Upper lobe of right lung (tissue), 1 donor: ENCODE results near the gene PLEKHH1. TPM values are rescaled to one million over a fixed set of nuclear protein-coding genes. Genes with fewer than 3 reads are reported as not detected.
A peak's percentile ranks its signal among the peaks of the same experiment; 100 is the strongest.

Experiments used
- ATAC-seq: fragments of 200-7000 bp; cut with Tn5 transposase; one replicate; pipeline ENCODE4 v1.9.1; 2020; ENCODE audit warnings: mild to moderate bottlenecking, moderate library complexity
- DNase-seq: peaks from one replicate; pipeline ENCODE4 v3.0.0-alpha.2; 2020
- H3K27ac ChIP-seq: fragments of 200-600 bp; one replicate; pipeline ENCODE4 v1.8.0; 2022
- H3K27me3 ChIP-seq: fragments of 200-600 bp; one replicate; pipeline ENCODE4 v1.8.0; 2022; ENCODE audit warnings: mild to moderate bottlenecking
- H3K36me3 ChIP-seq: fragments of 200-600 bp; one replicate; pipeline ENCODE4 v1.8.0; 2022
- H3K4me1 ChIP-seq: fragments of 200-600 bp; one replicate; pipeline ENCODE4 v1.8.0; 2022
- H3K4me3 ChIP-seq: fragments of 200-600 bp; one replicate; pipeline ENCODE4 v1.8.0; 2022; ENCODE audit warnings: mild to moderate bottlenecking
- H3K9me3 ChIP-seq: fragments of 200-600 bp; one replicate; pipeline ENCODE4 v1.8.0; 2022
- CTCF ChIP-seq: fragments of 200-600 bp; IDR thresholded peaks from one replicate; pipeline ENCODE4 v1.8.0; 2022; ENCODE audit warnings: antibody characterized with exemption
- intact Hi-C: fragments of 100-400 bp; cut with DNase I; formaldehyde crosslinking; loops from one replicate; pipeline ENCODE4 v1.11.0; 2022
- total RNA-seq: library from RNA; stranded (reverse); fragmentation: NEBNext Ultra II Directional; extraction: Animal tissue kit (Norgen Biotek cat#: 25700); gene quantifications from one replicate; pipeline ENCODE4 v1.2.1, GENCODE V29; 2021
- donor health status: DM: no; HTN: yes; CAD: no; lungs with severe emphysema.

PLEKHH1 gene
- total RNA-seq, 1 donor from 2014 or later, result 2.3 TPM

DNA sequence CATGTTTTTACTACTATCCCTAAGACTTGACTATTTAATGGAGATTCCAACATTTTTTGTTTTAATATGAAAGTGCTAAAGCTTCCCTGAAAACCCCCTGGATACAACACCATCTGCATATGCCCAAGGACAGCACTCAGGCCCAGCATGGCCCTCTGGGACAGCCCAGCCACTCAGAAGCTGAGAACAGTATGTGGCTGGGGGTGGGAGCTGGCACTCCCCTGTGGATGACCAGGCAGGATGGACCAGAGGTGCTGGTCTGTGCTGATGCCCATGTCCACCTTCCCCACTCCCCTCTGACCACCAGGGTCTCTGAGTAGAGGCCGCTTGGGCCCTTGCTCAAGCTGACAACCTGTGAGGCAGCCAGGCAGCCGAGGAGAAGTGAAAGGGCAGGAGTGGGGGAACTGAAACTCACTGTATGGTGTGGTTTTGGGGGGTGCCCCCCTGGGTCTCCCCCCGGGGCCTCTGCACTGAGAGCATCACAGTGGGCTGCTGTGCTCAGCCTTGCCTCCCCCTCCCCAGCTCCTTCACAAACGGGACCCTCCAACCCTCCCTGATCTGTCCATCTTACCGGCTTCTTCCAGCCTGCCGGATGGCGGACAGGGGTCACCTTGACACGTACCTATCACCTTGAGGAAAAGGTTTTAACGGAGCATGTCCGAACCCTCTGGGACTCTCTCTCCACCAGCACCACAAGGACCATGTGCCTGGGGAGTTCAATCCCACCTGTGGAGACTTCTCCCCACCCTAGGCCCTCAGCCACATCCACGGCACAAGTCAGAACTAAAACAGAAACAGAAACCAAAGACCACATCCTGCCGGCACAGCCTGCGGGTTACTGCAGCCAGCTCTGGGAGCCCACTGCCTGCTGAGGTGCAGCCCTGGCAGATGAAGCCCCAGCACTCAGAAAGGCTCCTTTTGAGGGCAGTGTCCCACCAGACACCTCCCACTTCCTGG lies 44.9 kb upstream of the PLEKHH1 start, which contains the start of gene TMEM229B:
TSS of gene TMEM229B (minus strand) at position 785 of the 957 bp plus-strand sequence. CDS start 14,798 bp downstream, outside the sequence.
- Histone ChIP-seq H3K27ac (peak within 1 kb of the TSS; percentile 79), H3K4me1 (peaks cover 4% of the 10 kb centered on the region), H3K4me3 (peak within 1 kb of the TSS; percentile 48), H3K27me3 (no peaks in the 10 kb centered on the region), H3K36me3 (no peaks in the 10 kb centered on the region), H3K9me3 (no peaks in the 10 kb centered on the region)
- peak; percentile 70 for DNase-seq
- intact Hi-C loops, result no loop called here
- peak; percentile 83 for ATAC-seq
- no peak for TF ChIP-seq CTCF

DNA sequence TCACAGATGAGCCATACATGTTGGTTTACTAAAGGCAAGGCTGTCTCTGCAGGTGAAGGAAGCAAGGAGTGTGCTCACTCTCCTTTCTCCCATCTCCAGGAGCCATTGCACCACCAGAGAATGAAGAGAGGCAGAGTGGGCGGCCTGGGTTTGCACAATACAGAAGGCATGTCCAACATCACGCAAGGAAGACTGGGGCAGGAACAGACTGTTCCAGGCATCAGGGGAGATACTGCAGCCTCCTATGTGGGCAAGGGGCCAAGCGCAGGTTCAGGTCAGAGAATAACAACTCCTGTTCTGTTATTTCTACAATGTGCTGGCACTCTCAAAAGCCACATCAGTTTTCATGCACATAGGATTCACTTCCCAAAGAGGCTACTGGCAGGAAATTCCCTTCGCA lies 42.9 kb upstream of the PLEKHH1 start:
- H3K27ac ChIP-seq, result no peak overlapping the region
- H3K4me1 ChIP-seq, result peaks cover 4% of the 10 kb centered on the region
- no peaks in the 10 kb centered on the region for H3K36me3 ChIP-seq
- TF ChIP-seq CTCF, result no peak
- H3K9me3 ChIP-seq, result no peaks in the 10 kb centered on the region
- DNase-seq, result peak; percentile 72
- no peak overlapping the region for H3K4me3 ChIP-seq
- H3K27me3 ChIP-seq, result no peaks in the 10 kb centered on the region
- intact Hi-C loops, result no loop called here
- ATAC-seq, result peak; percentile 29

- H3K9me3 ChIP-seq, result no peaks in the 10 kb centered on the region
- no peak overlapping the region for H3K4me3 ChIP-seq
- no peaks in the 10 kb centered on the region for H3K36me3 ChIP-seq
- TF ChIP-seq CTCF, result no peak
- intact Hi-C loops, result no loop called here
- H3K4me1 ChIP-seq, result peaks cover 4% of the 10 kb centered on the region
- H3K27me3 ChIP-seq, result no peaks in the 10 kb centered on the region
- DNase-seq (no peak), ATAC-seq (no peak)
- H3K27ac ChIP-seq, result no peak overlapping the region
These were observed 41.8 kb upstream of the PLEKHH1 start for GRCh38 chr14:67491285-67491684.

DNA sequence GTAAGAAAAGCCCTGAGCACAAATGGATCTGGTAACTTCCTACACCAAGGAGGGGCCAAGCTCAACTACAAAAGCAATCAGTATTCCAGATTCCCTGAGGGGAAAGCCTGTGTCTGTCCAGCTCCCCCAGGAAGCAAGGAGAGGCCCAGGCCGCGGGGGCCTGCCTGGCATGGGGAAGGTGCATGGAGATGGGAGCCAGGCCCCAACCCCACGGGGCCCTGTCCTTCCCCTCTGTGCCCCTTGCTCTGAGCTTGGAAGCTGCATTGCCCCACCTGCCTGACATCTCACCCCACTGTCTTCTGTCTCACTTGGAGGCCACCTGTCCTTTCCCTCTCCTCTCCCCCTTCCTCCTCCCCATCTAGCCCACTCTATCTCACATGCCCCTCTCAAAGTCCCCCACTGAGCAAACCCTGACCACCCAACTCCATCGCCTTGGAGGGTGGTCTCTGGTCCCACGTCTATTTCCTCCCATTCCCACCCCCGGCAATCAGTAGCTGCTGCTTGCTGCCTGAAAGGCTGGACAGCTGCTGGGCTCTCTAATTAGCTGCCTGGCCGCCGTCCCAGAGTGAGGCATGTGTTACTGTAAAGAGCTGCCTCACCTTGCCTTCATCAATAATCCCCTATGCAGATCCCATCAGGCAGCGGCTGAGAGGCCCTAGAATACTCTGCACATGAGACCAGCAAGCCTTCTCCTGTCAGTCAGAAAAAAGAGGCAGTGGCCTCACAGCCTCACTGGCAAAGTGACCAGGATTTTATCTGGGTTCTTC lies 41.2 kb upstream of the PLEKHH1 start:
- DNase-seq (no peak), ATAC-seq (no peak)
- Histone ChIP-seq H3K27ac (no peak overlapping the region), H3K27me3 (no peaks in the 10 kb centered on the region), H3K36me3 (no peaks in the 10 kb centered on the region), H3K4me3 (no peak overlapping the region), H3K9me3 (no peaks in the 10 kb centered on the region), H3K4me1 (peaks cover 4% of the 10 kb centered on the region)
- no peak for TF ChIP-seq CTCF
- intact Hi-C loops, result no loop called here

GRCh38 chr14:67492538-67492937 lies 40.6 kb upstream of the PLEKHH1 start:
- Histone ChIP-seq H3K4me1 (peaks cover 4% of the 10 kb centered on the region), H3K27me3 (no peaks in the 10 kb centered on the region), H3K9me3 (no peaks in the 10 kb centered on the region), H3K36me3 (no peaks in the 10 kb centered on the region), H3K4me3 (no peak overlapping the region), H3K27ac (no peak overlapping the region)
- intact Hi-C loops, result no loop called here
- no peak for TF ChIP-seq CTCF
- DNase-seq (no peak), ATAC-seq (no peak)
